B cell (primary cell): ENCODE measurements around the gene SCART1.

Source experiments
- CTCF ChIP-seq: fragments of 200-600 bp; IDR thresholded peaks from one replicate; pipeline ENCODE4 v1.8.0; 2022; ENCODE audit warnings: antibody characterized with exemption, mild to moderate bottlenecking
- EZH2 ChIP-seq: IDR thresholded peaks from 2 replicates; pipeline ENCODE4 v1.6.1; 2012; ENCODE audit warnings: borderline replicate concordance, low read depth, mild to moderate bottlenecking, moderate library complexity, low read length; ENCODE audit not compliant: insufficient read depth, poor library complexity, severe bottlenecking

GRCh38 chr10:133419211-133419950 is 34.4 kb upstream of the SCART1 start:
- no peak for TF ChIP-seq CTCF
- TF ChIP-seq EZH2, result no peak
